ENCODE results near the gene CDK12.
"Not testable (repeated sequence)": the region's sequence is repeated elsewhere in the genome, so short reads cannot be mapped to it uniquely, and the experiment has no call there.

The CDK12 gene

GRCh38 chr17:39508987-39509386, 47.7 kb downstream of the CDK12 start:
- DNase-seq = no peak

DNA sequence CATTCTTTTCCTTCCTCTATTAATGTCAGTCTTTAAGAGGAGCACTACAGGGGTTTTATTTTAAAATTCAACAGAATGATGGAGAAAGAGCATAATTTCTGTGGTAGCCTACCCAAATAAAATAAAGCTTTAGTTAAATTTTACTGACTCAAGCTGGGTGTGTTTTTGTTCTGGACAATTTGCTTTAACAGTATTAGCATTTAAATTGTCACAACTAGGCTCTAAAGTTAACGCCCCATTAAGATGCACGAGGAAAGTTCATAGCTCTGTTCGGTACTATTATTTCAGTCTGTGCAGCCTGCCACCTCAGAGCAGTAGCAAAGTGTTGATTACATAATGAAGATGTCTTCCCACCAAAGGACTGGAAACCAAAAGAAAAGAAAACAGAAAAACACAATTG, 52.0 kb downstream of the CDK12 start:
- no peak for DNase-seq

GRCh38 chr17:39513915-39514314, 52.6 kb downstream of the CDK12 start:
- DNase-seq = no peak

DNA sequence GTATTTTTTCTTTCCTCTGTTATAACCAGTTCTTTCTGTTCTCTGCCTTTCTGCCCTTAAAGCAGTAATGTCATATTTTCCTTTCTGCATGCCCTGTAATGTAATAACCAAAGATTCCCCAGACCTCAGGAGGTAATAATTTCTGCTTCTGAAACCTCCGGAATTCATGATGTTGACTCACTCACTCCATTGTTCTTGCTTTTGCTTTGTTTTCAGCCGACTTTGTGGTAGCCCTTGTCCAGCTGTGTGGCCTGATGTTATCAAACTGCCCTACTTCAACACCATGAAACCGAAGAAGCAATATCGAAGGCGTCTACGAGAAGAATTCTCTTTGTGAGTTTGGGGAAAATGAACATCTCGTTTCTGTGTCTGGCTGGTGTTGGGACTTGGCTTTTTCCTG, 55.9 kb downstream of the CDK12 start:
- no peak for DNase-seq

- DNase-seq = no peak
Observed at GRCh38 chr17:39525801-39526506, 64.7 kb downstream of the CDK12 start.

- no peak for DNase-seq
Observed at GRCh38 chr17:39527220-39527813, 66.0 kb downstream of the CDK12 start.

GRCh38 chr17:39529455-39529854, 68.2 kb downstream of the CDK12 start:
- no peak for DNase-seq

DNA sequence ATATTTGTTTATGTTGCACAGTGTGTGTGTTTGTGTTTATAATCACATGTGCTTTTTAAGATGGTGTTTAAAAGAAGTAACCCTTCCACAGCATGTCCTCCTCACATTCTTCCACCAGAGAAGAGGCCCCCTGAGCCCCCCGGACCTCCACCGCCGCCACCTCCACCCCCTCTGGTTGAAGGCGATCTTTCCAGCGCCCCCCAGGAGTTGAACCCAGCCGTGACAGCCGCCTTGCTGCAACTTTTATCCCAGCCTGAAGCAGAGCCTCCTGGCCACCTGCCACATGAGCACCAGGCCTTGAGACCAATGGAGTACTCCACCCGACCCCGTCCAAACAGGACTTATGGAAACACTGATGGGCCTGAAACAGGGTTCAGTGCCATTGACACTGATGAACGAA, 69.2 kb downstream of the CDK12 start:
- no peak for DNase-seq

- no peak for DNase-seq
Observed at GRCh38 chr17:39531252-39531651, 70.0 kb downstream of the CDK12 start.

DNA sequence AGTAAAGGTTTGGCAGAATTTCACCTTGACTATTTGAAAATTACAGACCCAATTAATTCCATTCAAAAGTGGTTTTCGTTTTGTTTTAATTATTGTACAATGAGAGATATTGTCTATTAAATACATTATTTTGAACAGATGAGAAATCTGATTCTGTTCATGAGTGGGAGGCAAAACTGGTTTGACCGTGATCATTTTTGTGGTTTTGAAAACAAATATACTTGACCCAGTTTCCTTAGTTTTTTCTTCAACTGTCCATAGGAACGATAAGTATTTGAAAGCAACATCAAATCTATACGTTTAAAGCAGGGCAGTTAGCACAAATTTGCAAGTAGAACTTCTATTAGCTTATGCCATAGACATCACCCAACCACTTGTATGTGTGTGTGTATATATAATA, 72.6 kb downstream of the CDK12 start:
- DNase-seq = no peak

GRCh38 chr17:39534768-39535405, 73.6 kb downstream of the CDK12 start:
- DNase-seq = no peak

- DNase-seq = peak; percentile 67
Observed at GRCh38 chr17:39536468-39536867, 75.2 kb downstream of the CDK12 start.

- not testable (repeated sequence) for DNase-seq
Observed at GRCh38 chr17:39537364-39537763, 76.1 kb downstream of the CDK12 start.

- peak; percentile 46 for DNase-seq
Observed at GRCh38 chr17:39538866-39539265, 77.6 kb downstream of the CDK12 start.

DNA sequence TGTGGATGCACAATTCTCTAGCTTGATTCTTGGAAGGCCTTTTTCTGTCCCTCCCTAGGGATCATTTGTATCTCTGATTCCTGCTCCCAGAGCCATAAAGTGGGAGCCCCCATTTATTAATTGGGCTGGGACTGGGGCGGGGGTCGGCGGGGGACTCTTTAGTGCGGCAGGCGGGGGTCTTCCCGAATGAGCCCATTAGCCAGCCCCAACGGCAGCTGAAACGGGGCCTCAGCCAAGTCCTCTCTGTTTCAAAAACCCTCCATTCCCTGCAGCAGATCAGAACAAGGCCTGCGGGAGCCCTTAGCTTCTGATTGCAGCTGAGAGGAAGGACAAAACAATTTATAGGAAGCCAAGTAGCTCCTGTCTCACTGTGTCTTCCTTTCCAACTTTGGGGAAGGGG, 79.3 kb downstream of the CDK12 start:
- no peak for DNase-seq

GRCh38 chr17:39541652-39542051, 80.4 kb downstream of the CDK12 start:
- no peak for DNase-seq

DNA sequence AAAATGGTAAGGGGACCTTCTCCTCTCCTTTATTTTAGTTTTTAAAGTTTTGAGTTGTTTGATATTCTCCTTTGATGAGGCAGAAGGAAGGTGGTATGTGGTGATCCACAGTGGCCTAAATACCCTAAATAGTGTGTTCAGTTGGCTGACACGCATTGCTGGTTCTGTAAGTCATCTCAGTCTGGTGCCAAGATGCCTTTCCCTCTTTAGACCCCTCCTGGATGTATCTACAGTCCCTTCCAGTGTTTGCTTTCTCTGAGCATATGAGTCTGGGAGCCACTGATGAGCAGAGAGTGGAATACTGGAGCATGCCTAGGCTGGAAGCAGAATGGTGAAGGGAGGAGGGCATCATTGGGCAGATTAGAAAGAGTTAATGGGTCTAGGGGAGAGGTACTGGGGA, 81.9 kb downstream of the CDK12 start:
- no peak for DNase-seq

- DNase-seq = no peak
Observed at GRCh38 chr17:39543664-39544063, 82.4 kb downstream of the CDK12 start.

DNA sequence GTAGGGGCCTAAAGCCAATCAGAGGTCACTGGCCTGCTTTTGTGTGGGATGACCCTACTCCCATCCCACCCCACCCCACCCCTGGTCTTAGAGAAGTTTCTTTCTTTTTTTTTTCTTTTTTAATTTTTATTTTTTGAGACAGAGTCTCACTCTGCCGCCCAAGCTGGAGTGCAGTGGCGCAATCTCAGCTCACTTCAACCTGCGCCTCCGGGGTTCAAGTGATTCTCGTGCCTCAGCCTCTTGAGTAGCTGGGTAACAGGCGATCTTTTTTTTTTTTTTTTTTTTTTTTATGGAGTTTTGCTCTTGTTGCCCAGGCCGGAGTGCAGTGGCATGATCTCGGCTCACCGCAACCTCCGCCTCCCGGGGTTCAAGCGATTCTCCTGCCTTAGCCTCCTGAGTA, 83.1 kb downstream of the CDK12 start:
- DNase-seq = not testable (repeated sequence)

DNA sequence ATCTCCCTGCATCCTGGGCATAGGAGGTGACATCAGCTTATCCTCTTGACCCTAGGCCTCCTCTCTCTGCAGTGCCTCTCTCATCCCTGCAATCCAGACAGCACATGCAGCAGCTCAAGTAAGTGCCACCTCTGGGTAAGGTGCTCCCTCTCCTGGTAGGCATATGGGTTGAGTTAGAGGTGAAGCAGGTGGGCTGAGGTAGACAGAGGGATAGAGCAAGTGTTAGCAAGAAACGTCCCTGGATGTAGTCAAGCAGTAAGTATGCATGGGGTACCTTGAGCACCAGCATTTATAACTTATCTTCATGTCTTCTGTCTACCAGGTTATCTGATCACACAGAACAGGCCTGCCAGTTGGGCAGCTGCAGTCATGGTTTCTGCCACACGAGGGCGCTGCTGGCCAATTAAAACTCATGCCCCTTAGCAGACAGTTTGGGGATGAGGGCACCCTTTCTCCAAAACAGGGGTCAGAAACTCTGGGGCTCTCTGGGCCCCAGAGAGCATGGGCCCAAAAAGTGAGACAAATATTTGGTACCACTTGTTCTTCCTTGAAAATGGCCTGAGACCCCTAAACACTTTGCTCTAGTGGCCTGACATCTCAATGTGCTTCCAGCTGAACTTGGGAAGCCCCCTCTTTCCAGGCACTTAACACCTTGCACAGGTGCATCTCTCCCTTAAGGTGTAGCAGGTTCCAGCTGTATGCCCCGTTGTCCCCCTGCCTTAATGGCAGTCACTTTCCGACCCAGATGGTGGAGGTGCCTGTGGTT, 86.6 kb downstream of the CDK12 start:
- no peak for DNase-seq

DNA sequence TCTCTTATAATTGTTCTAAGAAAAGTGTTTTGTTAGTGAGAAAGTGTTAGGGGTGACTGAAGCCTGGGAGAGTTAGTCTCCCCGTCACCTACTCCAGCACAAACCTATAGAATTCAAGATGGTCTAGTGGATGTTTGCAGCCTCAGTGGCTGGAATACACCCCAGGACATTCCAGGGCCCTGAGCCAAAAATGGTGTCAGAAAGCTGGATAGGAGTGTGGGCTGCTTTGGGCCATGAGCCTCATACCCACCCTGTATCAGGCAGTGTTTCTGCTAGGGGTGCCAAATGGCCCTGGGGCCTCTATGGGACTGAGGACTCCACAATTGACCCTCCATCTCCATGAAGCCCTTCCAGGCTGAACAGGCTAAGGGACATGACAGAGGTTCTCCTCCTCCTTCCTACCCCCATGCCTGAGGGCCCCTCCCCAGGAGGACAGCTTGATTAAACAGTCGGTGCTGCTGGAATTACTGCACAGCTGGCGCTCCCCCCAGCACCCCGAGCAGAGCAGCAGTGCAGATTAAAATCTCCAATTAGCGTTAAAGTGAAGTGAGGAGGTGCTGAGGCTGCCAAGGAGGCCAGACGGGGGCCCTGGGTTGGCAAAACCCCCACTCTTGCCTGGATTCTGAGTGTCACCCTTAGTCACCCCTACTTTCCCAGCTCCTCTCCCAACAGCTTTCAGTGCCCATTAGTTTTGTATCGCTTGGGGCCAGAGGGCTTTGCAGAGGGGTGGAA, 87.4 kb downstream of the CDK12 start:
- no peak for DNase-seq

DNA sequence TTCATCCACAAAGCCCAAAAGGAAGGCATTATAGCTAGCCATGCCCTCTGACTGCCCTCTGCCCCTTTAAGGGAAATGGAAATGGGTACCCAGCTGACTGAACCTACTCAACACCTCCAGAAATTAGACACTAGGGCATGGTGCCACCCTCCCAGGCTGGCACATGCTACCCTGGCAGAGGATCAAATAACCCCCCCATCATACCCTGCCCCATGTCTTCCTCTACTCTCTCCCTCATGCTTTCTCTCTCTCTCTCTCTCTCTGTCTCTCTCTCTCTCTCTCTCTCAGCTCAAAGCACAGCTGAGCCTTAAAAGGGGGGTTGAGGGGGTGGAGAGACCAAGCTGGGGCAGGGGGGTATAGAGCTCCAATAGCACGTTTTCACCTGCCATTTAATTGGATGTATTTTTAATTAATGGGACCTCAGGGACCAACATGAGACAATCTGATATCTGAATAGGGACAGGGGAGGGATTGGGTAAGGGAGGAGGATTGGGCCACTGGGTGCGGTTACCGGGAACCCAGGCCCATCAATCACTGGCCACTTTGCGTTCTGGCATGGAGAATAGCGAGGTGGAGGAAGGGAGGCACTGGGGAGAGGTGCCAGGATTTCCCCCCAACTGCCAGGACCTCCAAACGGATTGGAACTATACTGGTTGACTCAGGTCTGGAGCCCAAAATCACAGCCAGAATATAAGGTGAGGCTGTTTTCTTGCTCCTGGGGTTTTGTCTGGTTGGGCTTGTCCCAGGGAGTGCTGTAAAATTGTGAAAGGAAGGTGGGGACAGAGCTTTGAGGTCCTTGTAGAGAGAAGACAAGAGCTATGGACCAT, 88.7 kb downstream of the CDK12 start:
- no peak for DNase-seq
